Measurements from ENCODE around the gene LMO7.

The LMO7 gene

DNA sequence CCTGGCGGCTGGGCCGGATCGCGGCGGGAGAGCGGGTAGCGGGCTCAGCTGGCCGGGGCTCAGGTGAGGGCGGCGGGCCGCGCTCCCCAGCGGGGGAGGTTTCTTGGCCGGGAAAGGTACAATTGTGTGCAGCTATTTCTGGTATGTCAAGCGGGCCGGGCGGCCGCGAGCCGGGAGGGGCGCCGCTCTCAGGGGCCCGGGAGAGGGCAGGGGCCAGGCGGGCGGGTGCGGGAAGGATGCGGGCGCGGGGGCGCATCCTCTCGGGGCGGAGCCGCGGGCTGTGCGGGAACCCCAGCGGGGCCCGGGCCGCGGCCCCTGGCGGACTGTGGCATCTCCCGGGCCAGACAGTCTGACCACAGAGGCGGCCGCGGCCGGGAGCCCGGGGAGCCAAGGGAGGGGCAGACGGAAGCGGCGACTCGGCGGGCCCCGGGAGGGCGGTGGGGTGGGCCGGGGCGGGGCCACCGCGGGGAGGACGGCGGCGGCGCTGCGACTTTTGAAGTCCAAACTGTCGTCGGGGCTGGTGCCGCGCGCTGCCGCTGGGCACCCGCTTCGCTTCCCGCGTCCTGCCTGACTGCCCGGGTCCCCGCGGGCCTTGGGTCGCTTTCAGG is at the start of gene LMO7:
TSS of gene LMO7 (plus strand) at position 503 of the 608 bp plus-strand sequence. CDS start 328 bp downstream, outside the sequence.
- DNase-seq: peak; percentile 61

DNA sequence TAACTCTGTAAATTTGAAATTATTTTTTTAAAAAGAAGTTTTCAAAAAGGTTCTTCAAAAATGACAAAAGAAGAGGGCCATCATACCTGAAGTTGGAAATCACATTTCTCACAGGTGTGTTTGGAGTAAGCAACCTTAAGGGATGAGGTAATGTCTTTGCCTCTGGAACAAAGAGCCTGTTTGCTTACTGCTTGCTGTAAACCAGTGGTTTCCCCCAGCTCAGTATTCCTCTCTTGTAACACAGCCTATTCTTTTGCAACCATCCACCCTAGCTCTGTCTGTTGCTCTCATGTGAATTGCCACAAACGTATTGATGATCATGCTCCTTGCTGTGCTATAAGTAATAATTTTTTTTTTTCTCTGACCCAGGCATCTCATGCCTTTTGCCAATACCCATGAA is 48.5 kb upstream of the LMO7 start:
- DNase-seq: no peak

DNA sequence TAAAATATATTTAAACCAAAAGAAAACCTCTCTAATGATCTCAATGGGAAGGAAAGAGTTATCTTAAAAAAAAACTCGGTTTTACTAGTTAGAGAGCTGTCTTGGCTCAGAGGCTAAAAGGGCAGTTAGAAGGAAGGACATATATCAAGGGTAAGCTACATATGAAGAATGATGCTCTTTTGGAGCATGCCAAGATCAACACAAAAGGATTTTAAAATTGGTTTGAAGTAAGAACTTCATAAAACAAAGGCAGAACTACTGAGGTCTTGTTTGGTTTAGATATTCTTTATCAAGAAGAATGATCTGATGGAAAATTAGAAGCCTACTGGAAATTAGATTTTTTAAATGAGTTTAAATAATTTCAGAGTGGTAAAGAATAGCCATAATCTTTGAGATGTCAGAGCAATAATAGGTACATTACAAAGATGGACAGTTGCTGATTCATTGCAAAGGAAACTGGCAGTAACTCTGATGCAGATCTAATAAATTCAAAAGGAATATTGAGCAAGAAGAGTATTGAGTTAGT is 39.4 kb upstream of the LMO7 start:
- DNase-seq: no peak

DNA sequence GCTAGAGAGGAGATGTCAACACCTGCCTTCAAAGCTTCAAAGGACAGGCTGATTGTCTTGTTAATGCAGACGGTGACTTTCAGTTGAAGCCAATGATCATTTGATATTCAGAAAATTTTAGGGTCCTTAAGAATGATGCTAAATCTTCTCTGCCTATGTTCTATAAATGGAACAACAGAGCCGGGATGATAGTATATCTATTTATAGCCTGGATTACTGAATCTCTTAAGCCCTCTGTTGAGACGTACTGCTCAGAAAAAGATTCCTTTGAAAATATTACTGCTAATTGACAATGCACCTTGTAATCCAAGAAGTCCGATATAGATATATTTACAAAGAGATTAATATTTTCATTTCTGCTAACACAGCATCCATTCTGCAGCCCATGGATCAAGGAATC is 35.8 kb upstream of the LMO7 start:
- no peak for DNase-seq

DNA sequence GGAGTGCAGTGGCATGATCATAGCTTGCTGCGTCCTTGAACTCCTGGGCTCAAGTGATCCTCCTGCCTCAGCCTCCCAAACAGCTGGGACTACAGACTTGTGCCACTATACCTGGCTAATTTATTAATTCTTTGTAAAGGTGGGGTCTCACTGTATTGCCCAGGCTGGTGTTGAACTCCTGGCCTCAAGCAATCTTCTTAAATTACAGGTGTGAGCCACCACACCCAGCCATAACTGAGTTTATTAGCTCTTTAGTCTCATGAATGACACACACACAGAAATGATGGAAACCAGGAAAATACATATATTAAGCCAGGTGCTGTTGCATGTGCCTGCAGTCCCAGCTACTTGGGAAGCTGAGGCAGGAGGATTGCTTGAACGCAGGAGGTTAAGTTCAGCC is 33.1 kb upstream of the LMO7 start:
- DNase-seq: no peak

DNA sequence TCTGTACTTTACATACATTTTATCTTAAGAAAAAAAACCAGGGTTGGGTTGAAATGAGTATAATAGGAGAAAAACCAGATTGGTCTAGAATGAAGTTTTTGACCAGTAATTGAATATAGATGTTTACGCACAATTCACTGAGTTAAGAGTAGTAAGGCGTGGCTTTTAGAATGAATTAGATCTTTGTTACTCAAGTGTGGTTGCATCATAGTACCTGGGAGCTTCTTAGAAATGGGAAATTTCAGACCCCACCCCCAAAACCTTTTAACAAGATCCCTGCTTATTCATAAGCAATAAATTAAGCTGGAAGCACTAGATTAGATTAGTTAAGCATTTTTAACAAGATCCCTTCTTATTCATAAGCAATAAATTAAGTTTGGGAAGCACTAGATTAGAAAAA is 28.7 kb upstream of the LMO7 start:
- no peak for DNase-seq

DNA sequence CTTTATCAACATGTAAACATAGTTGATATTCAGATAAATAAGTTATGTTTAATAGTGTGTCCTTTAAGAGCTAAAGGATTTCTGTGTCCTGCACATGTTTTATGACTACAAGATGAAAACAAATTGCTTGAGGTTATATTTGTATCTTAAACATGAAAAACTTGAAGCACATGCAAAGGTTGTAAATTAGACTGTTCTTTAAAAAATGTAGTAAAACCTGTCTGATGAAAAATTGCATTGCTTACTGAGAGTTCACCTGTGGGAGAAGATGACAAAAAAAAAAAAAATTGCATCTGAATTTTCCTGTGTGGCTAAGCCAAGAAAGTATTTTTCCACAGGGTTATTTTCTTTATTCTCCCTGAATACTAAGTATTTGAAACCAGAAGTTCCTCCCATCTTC is 25.7 kb upstream of the LMO7 start:
- no peak for DNase-seq

DNA sequence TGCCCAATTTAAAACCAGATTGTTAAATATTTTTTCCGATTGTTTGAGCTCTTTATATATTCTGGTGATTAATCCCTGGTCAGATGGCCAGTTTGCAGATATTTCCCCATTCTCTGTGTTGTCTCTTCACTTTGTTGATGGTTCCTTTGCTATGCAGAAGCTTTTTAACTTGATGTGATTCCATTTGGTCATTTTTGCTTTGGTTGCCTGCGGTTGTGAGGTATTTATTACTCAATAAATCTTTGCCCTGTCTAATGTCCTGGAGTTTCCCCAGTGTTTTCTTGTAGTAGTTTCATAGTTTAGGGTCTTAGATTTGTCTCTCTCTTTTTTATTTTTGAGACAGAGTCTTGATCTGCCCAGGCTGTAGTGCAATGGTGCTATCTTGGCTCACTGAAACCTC is 23.8 kb upstream of the LMO7 start:
- DNase-seq: no peak

DNA sequence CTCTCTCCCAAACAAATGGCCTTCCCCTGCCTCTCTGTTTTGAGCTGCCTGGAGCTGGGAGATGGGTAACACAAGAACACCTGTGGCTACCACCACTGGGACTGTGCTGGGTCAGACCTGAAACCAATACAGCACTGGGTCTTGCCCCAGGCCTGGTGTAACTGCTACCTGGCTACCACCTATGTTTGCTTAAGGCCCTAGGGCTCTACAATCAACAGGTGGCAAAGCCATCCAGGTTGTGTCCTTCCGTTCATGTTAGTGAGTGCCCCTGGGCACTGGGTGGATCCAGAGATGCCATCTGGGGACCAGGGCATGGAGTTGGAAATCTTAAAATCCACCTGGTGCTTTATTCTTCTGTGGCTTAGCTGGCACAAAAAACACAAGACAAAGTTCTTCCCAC is 18.9 kb upstream of the LMO7 start:
- DNase-seq: no peak

DNA sequence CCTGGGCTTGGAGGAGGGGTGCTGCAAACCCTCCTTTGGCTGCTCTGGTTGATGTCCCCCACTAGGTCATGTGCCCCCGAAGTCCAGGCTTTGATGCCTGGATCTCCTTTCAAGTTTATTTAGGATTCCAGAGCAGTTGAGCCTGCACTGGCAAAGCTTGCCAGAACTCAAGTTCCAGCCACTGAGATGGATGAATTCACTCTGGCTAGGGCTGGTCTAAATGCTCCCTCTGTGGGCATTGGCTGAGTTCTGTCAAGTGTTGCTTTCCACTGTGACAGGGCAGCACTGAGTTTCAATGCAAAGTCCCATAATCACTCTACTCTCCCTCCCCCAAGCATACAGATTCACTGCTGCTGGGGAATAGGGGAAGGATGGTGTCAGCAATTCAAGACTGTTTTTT is 17.8 kb upstream of the LMO7 start:
- DNase-seq: no peak

DNA sequence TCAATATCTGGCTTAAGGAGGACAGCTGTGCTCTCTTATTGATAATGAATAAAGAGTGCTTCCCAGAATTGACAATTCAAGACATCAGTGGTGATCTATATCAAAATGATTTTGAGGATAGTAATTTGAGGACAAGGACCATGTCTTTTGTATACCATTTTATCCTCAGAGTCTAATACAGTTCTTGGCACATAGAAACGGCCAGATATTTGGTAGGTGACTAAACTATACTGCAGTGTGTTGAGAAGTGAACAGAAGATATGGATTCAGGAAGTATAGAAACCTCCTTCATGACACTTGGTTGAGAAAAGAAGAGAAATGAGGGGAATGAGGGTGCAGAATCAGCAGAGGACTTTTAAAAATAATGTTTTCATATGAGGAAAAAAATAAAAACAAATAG is 16.1 kb upstream of the LMO7 start:
- no peak for DNase-seq

DNA sequence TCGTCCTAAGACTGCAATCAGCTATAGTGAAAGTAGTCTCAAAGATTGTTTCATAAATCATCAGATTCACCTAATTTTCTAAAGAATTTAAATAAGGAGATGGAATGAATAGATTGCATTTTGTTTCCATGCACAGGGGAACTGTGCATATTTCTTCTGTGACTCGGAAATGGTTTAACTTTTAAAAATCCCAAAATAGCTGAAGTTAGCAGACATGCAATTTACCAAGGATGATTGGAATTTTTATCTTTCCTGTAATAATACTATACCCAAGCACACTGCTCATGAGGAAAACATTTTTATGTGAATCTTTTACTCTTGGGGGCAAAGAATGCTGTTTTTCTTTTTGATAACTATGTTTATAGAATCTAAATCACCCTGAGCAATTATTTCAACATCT is 15.0 kb upstream of the LMO7 start:
- DNase-seq: no peak

DNA sequence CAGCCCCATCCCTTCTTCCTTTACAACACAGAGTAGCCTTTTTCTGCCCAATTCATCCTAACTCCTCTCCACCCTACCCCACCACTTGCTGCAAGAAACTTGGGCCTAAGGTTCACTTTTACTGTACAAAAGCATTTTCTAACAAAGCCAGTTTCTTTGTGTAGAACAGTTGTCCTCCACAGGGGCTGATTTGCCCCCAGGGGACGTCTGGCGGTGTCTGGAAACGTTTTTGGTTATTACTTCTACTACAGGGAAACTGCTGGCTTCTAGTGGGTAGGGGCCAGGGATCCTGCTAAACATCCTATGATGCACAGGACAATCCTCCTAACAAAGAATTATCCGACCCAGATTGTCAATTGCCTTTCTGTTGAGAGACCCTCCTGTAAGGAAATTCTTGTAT is 7.3 kb upstream of the LMO7 start:
- no peak for DNase-seq

DNA sequence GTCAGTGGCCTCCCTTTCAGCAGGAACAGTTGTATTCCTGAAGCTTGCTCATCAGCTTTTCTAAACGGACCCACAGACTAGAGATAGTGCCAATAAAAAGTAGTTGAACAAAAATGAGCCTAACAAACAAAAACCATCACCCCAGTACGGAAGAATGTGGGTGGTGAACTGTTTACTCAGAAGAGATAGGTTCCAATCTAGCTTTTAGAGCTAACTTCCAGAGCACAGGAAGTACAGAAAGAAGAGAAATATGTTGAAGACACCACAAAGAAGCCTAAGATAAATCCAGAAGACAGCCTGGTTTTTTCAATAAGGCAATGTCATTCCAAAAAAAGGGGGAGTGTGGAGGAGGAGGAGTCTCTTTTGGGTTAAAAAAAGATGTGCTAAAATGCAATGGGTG is 2.8 kb upstream of the LMO7 start:
- no peak for DNase-seq

DNA sequence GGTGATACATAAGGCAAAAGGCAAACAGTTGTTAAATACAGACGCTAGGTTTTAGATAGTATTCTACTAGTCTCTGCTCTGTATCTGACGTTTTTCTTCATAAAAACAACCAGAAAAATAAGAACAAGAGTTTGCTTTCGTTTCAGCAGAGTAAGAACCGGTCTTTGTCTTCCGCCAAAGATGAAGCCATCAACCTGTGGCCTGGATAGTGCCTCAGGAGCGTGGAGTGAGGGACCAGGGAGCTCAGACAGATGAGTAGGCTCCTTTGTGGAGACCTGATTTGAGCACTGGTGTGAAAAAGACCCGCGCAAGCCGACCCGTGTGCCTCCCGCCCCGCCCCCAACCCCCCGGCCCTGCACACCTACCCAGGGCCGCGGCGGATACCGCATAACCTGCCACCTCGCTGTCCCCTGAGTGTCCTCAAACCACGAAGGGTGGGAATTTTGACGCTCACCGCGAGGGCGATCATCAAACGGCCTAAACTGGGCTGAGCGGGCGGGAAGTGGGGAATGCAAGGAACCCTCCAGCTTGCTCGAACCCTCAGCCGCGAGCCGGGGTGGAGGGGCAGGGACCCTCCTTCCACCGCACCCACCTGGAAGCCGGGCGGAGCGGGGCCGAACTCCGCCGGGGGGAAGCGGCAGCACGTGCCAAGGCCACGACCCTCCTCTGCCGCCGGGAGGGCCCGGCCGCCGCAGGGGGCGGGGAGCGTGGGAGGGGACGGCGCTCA is 866 bp upstream of the LMO7 start:
- peak; percentile 58 for DNase-seq

DNA sequence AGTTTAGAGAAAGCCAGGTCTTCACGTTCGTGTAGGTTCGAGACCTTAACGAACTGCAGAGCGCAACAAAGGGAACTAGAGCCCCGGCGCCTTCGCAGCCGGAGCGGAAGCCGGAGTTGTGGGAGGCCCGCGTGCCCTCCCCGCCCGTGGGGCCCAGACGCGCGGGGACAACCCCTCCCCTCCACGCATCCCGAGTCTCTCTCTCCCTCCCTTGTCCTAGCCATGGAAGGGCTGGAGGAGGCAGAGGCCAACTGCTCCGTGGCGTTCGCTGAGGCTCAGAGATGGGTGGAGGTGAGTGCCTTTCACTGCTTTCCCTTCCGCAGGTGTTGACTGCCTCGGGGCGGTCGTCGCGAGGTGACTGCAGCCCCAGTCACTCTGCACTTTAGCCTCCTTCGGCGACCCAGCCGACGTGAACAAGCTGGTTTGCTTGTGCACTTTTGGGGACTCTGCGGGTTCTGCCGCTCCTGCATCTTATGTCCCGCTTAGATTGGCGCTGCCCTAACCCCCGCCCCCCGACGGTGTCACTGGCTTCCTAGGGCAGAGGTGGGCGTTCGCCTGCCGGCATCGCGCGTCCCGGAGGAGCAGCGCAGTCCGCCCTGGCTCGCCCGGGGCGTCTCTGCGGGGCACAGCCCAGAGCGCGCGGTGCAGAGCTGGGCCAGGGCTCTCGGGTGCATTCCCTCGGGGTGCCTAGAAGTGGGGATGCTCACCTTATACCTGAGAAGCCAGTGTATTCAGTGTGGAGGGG is 478 bp downstream of the LMO7 start:
- DNase-seq: peak; percentile 60

DNA sequence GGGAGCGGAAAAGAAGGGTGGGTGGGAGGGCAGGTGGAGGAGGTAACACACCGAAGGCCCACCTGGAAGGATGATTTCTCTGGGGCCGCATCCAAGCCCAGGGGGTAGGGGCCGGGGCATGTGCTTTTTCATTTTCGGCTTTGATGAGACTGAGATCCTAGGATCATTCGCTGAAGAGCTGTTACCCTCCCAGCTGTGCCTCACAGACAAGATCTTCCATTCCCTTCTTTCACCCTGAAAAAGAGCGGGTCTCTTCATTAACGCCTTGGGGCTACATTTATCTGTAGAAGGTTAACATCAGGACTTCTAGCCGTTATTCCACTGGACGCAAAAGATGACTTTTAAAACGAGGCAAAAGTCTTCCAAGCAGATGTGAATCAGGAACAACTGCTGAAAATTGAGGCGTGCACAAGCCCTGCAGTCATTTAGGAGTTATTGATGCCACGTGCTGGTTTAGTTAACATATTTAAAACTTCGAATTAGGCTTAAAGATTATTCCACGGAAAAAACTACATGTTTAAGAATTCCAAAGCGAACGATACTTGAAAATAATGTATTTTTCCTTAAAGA is 1.1 kb downstream of the LMO7 start:
- DNase-seq: peak; percentile 12

DNA sequence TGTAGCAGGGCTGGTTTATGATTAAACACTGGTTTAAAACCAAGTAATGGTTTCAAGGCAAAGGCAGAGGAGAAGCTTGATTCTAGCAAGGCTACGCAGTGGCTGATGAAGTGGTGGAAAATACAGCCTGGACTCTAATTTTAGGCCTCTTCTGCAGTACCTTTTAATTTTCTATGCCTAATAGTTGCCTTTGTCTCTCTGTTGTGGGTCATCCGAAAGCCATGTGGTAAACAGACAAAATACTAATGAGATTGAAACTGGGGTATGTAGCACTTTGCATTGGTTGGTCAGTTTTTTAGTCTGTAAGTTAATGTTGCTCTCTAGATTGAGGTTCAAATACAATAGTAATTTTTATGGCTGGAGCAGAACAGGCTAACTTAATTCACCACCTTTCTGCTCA is 3.3 kb downstream of the LMO7 start:
- DNase-seq: no peak

DNA sequence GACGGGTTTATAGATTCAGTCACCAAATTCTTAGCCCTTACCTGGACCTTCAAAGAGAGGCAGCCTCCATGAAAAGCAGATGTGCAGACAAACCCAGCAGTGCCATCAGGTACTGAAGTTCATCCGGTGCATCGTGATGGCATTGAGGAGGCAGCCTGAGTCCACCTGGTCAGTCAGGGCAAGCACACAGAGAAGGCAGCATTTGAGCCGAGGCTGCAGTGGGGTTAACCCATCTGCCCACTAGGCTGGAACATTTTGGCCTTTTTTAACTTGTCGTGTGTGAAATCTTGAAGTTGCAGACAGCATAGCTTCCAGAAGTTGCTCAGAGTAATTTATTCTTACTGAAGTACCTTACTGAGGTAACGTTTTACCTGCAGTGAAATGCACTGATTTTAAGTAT is 4.9 kb downstream of the LMO7 start:
- DNase-seq: no peak

DNA sequence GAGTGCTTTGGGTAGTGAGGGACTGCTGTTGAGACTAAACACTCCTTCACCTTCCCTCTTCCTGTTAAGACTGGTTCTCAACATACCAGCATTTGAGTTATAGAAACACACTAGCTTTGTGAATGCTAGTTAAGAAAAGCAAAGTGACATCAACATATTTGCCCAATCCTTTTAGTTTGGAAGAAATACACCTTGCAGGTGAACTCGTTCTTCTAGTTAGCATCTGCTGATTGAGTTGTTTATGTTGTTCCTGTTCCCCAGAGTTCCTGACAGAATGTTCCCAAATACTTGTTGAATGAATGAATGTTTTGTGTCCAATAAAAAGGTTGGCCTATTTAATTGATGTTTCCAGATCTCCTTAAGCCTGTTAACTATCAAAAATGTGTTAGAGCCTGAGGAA is 7.1 kb downstream of the LMO7 start:
- DNase-seq: no peak

DNA sequence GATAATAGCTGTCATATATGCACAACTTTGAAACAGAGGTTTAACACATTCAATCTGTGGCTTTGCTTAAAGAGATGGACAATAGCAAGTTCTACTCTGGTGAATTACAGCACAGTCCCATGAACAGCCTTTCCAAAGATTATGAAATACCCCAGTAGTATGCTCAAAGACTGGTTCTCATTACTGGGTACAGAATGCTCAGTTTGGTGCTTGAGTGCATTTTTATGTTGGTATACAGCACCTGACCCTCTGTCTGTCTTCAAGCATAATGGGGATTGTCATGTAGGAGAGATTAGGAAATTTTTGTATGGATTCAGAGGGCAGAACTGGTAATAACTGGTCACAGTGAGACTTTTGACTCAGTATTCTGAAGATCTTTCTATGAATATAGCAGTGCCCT is 7.6 kb downstream of the LMO7 start:
- DNase-seq: no peak

DNA sequence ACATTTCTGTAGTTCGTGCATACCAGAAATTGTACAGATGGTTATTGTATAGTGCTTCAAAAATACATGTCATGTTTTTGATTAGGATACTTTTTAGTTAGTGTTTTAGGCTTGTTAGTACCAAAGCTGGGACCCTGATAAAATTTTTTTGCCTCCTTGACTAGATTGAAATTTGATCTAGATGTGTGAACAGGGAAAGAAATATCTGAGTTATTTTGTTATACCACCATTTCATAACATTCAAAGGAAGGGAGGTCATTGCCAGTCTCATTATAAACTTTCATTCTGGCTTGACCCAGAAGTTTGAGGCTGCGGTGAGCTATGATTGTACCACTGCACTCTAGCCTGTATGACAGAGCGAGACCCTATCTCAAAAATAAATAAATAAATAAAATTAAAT is 9.0 kb downstream of the LMO7 start:
- DNase-seq: no peak

DNA sequence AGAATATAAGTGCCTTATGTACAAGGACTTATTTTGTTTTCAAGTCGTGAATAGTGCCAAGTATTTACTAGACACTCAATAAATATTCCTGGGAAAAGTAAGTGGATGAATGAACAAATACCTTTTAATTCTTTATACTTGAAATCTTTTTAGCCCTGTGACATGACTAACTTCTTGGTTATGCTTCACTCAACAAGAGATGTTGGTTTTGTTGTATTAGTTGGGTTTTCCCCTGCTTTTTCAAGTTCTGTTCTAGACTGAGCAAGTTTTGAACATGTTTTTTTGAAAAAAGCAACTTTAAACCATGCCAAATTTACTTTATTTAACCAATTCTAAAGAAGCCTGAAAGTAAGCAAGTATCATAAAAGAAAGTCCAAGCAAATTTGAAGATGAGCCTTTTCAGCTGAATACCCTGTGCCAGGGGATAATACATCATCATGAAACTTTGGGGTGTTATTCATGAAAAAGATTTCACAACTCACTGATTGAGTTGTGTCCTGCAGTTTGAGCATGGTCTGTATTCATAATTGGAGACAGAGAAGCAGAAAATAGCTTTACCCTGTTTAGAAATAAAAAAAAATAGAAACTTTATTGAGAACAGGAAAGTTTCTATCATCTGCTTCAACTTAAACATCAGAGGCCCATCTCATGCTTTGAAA is 11.1 kb downstream of the LMO7 start:
- DNase-seq: no peak

Measured in DMS53 (cell line).